Endothelial cell of umbilical vein (primary cell): Measurements from ENCODE around the gene ASMTL. TPM values are rescaled to one million over a fixed set of nuclear protein-coding genes. Genes with fewer than 3 reads are reported as not detected.

Source experiments
- BruUV-seq: library from RNA; stranded (reverse); fragments of 400-500 nt; replicated peaks from 2 replicates; lab custom pipeline; 2021; lab: Mats Ljungman, UMichigan
- CTCF ChIA-PET: fragments of 300-600, 350-600 bp; sonication (Branson Sonifier 250); formaldehyde crosslinking; loops from one replicate; lab custom pipeline; 2021; ENCODE audit warnings: antibody characterized with exemption, inconsistent platforms; lab: Charles Lee
- POLR2A ChIA-PET: fragments of 300-600, 350-600 bp; sonication (Branson Sonifier 250); formaldehyde crosslinking; loops from one replicate; lab custom pipeline; 2021; ENCODE audit warnings: antibody characterized with exemption, inconsistent platforms; lab: Charles Lee
- DNase-seq: peaks from one replicate; pipeline ENCODE4 v3.0.0-alpha.2; 2011; ENCODE audit warnings: low read depth, low spot score
- FAIRE-seq: peaks from 2 replicates; lab custom pipeline; 2011; peaks lifted over from hg19 to GRCh38; lab: Jason Lieb, UNC
- H2AFZ ChIP-seq: 2 replicates; pipeline ENCODE4 v1.6.0; 2012; ENCODE audit warnings: low read depth, low read length, control low read depth, inconsistent platforms
- H3K27ac ChIP-seq: 2 replicates; pipeline ENCODE4 v1.5.1; 2011; ENCODE audit warnings: low read depth, mild to moderate bottlenecking, control low read depth, low read length, moderate library complexity; ENCODE audit not compliant: insufficient read depth
- H3K27me3 ChIP-seq, 2 experiments: 2 replicates each; pipeline versions ENCODE4 v1.6.0 to v1.6.1; 2011; ENCODE audit warnings: low read length in 2 of 2, mixed read lengths in 1 of 2; ENCODE audit not compliant: control insufficient read depth in 2 of 2, insufficient read depth in 2 of 2
- H3K36me3 ChIP-seq, 2 experiments: 2 replicates in 1 of 2; 3 replicates in 1 of 2; pipeline ENCODE4 v1.5.1; 2011; ENCODE audit warnings: low read length in 2 of 2, mild to moderate bottlenecking in 1 of 2, moderate library complexity in 1 of 2; ENCODE audit not compliant: control insufficient read depth in 2 of 2, insufficient read depth in 2 of 2; ENCODE audit errors: extremely low read depth in 1 of 2
- H3K4me1 ChIP-seq: 3 replicates; pipeline ENCODE4 v1.5.1; 2011; ENCODE audit warnings: mild to moderate bottlenecking, low read length; ENCODE audit not compliant: control insufficient read depth, insufficient read depth; ENCODE audit errors: extremely low read depth
- H3K4me2 ChIP-seq: 2 replicates; pipeline ENCODE4 v1.6.1; 2011; ENCODE audit warnings: low read length, control low read depth, mixed read lengths; ENCODE audit not compliant: insufficient read depth
- H3K4me3 ChIP-seq, 3 experiments: fragments of 200-600 bp in 1 of 3; sonication (generic), shearing (Covaris generic) in 1 of 3; replicated peaks in 1 of 3; 2 replicates each; pipeline ENCODE4 v1.5.1; 2011 to 2016; ENCODE audit warnings: control low read depth in 3 of 3, low read length in 3 of 3, mild to moderate bottlenecking in 2 of 3, inconsistent platforms in 1 of 3, low read depth in 1 of 3, moderate library complexity in 1 of 3; ENCODE audit not compliant: insufficient read depth in 1 of 3
- H3K79me2 ChIP-seq: 2 replicates; pipeline ENCODE4 v1.6.0; 2012; ENCODE audit warnings: low read length, inconsistent platforms; ENCODE audit not compliant: control insufficient read depth, insufficient read depth
- H3K9ac ChIP-seq: replicated peaks from 2 replicates; pipeline ENCODE3; 2011; ENCODE audit warnings: low read length, control low read depth; ENCODE audit not compliant: insufficient read depth; ENCODE audit errors: extremely low read depth
- H3K9me1 ChIP-seq: replicated peaks from 3 replicates; pipeline ENCODE4 v1.6.0; 2011; ENCODE audit warnings: mild to moderate bottlenecking, low read length; ENCODE audit not compliant: control insufficient read depth, insufficient read depth; ENCODE audit errors: extremely low read depth
- H3K9me3 ChIP-seq: replicated peaks from 2 replicates; pipeline ENCODE4 v1.5.1; 2012; ENCODE audit warnings: low read length, inconsistent platforms; ENCODE audit not compliant: control insufficient read depth, insufficient read depth
- H4K20me1 ChIP-seq: replicated peaks from 2 replicates; pipeline ENCODE3; 2011; ENCODE audit warnings: mild to moderate bottlenecking, low read length; ENCODE audit not compliant: control insufficient read depth, insufficient read depth; ENCODE audit errors: extremely low read depth
- EZH2 ChIP-seq: IDR thresholded peaks from 2 replicates; pipeline ENCODE4 v1.6.1; 2012; ENCODE audit warnings: borderline replicate concordance, low read depth, mild to moderate bottlenecking, moderate library complexity, low read length, inconsistent platforms; ENCODE audit not compliant: severe bottlenecking
- FOS ChIP-seq: IDR thresholded peaks from 2 replicates; pipeline ENCODE4 v1.6.1; 2011; ENCODE audit warnings: mild to moderate bottlenecking, low read length, moderate library complexity, borderline replicate concordance; ENCODE audit not compliant: insufficient read depth
- GATA2 ChIP-seq: IDR thresholded peaks from 2 replicates; pipeline ENCODE4 v1.7.0; 2011; ENCODE audit warnings: low read depth, mild to moderate bottlenecking, moderate library complexity, mixed read lengths, low read length; ENCODE audit not compliant: insufficient read length, insufficient read depth
- JUN ChIP-seq: IDR thresholded peaks from 2 replicates; pipeline ENCODE4 v1.6.1; 2011; ENCODE audit warnings: borderline replicate concordance, low read depth; ENCODE audit not compliant: insufficient read length, insufficient read depth
- MYC ChIP-seq: IDR thresholded peaks from one replicate; pipeline ENCODE4 v1.6.1; 2011; ENCODE audit warnings: mild to moderate bottlenecking, low read depth, low read length
- POLR2A ChIP-seq: IDR thresholded peaks from 2 replicates; pipeline ENCODE4 v1.6.1; 2012; ENCODE audit warnings: low read depth, mild to moderate bottlenecking, control low read depth, low read length
- POLR2AphosphoS5 ChIP-seq: IDR thresholded peaks from 2 replicates; pipeline ENCODE4 v1.6.1; 2012; ENCODE audit warnings: low read depth, mild to moderate bottlenecking, control low read depth, low read length, moderate library complexity; ENCODE audit not compliant: insufficient read depth
- dilution Hi-C: fragments of 300-500 bp; cut with MboI; formaldehyde crosslinking; loops from one replicate; pipeline ENCODE4 v1.15.0; 2019; ENCODE audit warnings: low sequenced_read_pairs; ENCODE audit not compliant: extremely low pct_ligation_motif_present
- intact Hi-C: fragments of 100-400 bp; cut with micrococcal nuclease; formaldehyde crosslinking; loops from one replicate; pipeline ENCODE4 v1.10.0; 2022
- polyA plus RNA-seq, 4 experiments: library from polyadenylated mRNA; depleted of rRNA in 3 of 4; stranded (reverse) in 3 of 4; unstranded in 1 of 4; fragments of >200 nt; gene quantifications; 2 replicates each; pipeline versions ENCODE4 v1.2.1 to v1.2.3, GENCODE V29; 2011 to 2012; ENCODE audit warnings: missing spikeins in 1 of 4
- total RNA-seq: library from RNA; stranded (reverse); gene quantifications from 2 replicates; pipeline ENCODE4 v1.2.3, GENCODE V29; 2021
- TF ChIP-seq, protein P1 (sequence below), 2 donors: IDR thresholded peaks; 1 replicate in 1 of 2; 2 replicates in 1 of 2; pipeline ENCODE4 v1.5.1; 2011; ENCODE audit warnings: low read length in 2 of 2, mild to moderate bottlenecking in 2 of 2, moderate library complexity in 2 of 2, control low read depth in 1 of 2, inconsistent platforms in 1 of 2, low read depth in 1 of 2; ENCODE audit not compliant: insufficient read depth in 1 of 2; ENCODE audit errors: extremely low read depth in 1 of 2
- TF ChIP-seq, protein P2 (sequence below): IDR thresholded peaks from 2 replicates; pipeline ENCODE4 v1.6.1; 2011; ENCODE audit not compliant: insufficient read depth, insufficient read length

The ASMTL gene
- total and polyA plus RNA-seq, 2 donors (not counting 3 experiments of a cell fraction or from before 2014, with no cell fraction given) = 27.1 to 29.9 TPM

DNA sequence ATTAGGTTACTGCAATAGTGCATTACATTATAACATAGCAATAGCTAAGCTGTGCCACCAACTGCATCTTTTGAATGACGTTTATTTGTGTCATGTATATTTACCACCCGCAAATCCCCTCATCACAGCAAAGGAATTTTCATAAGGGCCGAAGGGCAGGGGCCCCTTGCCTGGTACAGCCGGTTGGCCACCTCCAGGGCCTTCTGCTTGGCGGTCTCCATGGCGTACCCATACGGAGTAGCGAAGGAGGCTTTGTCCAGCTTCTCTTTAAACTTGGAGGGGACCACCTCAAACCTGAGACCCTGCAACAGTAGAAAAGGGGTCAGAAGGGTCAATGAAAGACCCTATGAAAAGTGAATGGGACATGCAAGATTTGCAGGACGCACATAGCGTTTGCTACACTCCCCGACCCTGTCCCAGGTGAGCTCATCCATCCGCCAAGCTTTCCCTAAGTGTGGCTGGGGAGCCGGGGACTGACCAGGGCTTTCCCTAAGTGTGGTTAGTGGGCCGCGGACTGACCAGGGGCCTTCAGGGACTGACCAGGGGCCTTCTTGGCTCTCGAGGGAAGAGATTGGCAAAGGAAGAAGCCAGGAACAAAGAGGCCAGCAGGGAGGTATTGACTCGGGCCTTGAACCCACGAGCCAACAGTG lies 10.6 kb downstream of the ASMTL start:
- ChIA-PET CTCF (no interaction called here), POLR2A (no interaction called here)
- Histone ChIP-seq H3K36me3 (peaks cover 0 to 1% of the 10 kb centered on the region in 2 experiments), H3K9me3 (no peaks in the 10 kb centered on the region), H2AFZ (no peak overlapping the region), H3K9ac (no peak overlapping the region), H3K4me1 (no peaks in the 10 kb centered on the region), H3K79me2 (peaks cover 2% of the 10 kb centered on the region), H3K4me3 (no peak overlapping the region), H3K27me3 (no peaks in the 10 kb centered on the region), H3K4me2 (no peak overlapping the region), H4K20me1 (no peaks in the 10 kb centered on the region), H3K9me1 (no peaks in the 10 kb centered on the region), H3K27ac (no peak overlapping the region)
- FAIRE-seq (no peak), DNase-seq (no peak)
- TF ChIP-seq POLR2A = no peak
- TF ChIP-seq, protein P1, sequence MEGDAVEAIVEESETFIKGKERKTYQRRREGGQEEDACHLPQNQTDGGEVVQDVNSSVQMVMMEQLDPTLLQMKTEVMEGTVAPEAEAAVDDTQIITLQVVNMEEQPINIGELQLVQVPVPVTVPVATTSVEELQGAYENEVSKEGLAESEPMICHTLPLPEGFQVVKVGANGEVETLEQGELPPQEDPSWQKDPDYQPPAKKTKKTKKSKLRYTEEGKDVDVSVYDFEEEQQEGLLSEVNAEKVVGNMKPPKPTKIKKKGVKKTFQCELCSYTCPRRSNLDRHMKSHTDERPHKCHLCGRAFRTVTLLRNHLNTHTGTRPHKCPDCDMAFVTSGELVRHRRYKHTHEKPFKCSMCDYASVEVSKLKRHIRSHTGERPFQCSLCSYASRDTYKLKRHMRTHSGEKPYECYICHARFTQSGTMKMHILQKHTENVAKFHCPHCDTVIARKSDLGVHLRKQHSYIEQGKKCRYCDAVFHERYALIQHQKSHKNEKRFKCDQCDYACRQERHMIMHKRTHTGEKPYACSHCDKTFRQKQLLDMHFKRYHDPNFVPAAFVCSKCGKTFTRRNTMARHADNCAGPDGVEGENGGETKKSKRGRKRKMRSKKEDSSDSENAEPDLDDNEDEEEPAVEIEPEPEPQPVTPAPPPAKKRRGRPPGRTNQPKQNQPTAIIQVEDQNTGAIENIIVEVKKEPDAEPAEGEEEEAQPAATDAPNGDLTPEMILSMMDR (IDR thresholded peaks at IDR 0.05; ENCODE audit: extremely low read depth in 1 of 2, insufficient read depth in 1 of 2, low read depth in 1 of 2, low read length in 2 of 2) = no peak
- no peak for TF ChIP-seq MYC
- no peak for TF ChIP-seq JUN
- no peak for TF ChIP-seq EZH2
- TF ChIP-seq GATA2 = no peak
- no peak for TF ChIP-seq FOS
- TF ChIP-seq, protein P2, sequence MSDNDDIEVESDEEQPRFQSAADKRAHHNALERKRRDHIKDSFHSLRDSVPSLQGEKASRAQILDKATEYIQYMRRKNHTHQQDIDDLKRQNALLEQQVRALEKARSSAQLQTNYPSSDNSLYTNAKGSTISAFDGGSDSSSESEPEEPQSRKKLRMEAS = no peak
- no peak for TF ChIP-seq POLR2AphosphoS5
- no TSS peak for BruUV-seq
- intact Hi-C loops (no loop called here), dilution Hi-C loops (no loop called here)
